SK-N-SH (cell line): Measurements from ENCODE around the gene SETD1B. TPM values are rescaled to one million over a fixed set of nuclear protein-coding genes. Genes with fewer than 3 reads are reported as not detected.

ENCODE experiments used
- CTCF ChIA-PET: fragments of 300-600, 350-600 bp; formaldehyde crosslinking; extraction: SDS; loops from one replicate; lab custom pipeline; 2021; lab: Yijun Ruan, JAX
- POLR2A ChIA-PET: fragments of 350-600 bp; sonication (Branson Sonifier 250); formaldehyde crosslinking; extraction: SDS; loops from one replicate; lab custom pipeline; 2020; ENCODE audit warnings: antibody characterized with exemption, inconsistent platforms; lab: Yijun Ruan, JAX
- DNase-seq: peaks from one replicate; pipeline ENCODE4 v3.0.0; 2012
- H2AFZ ChIP-seq: fragments of 200-600 bp; sonication (generic); 2 replicates; pipeline ENCODE4 v1.8.1; 2016; ENCODE audit warnings: antibody characterized with exemption, mild to moderate bottlenecking, low read depth
- H3F3A ChIP-seq: fragments of 200-600 bp; sonication (generic); replicated peaks from 2 replicates; pipeline ENCODE3; 2016; ENCODE audit warnings: antibody characterized with exemption, mild to moderate bottlenecking; ENCODE audit not compliant: insufficient read depth
- H3K27ac ChIP-seq, 2 experiments: fragments of 200-500 bp in 1 of 2; fragments of 200-600 bp in 1 of 2; sonication (Bioruptor generic) in 1 of 2; sonication (generic), shearing (Covaris generic) in 1 of 2; 2 replicates each; pipeline versions ENCODE4 v1.5.1 to v1.6.1; 2014 to 2016; ENCODE audit warnings: low read depth in 2 of 2, inconsistent platforms in 1 of 2, low read length in 1 of 2, mild to moderate bottlenecking in 1 of 2, mixed read lengths in 1 of 2
- H3K27me3 ChIP-seq: fragments of 200-600 bp; sonication (generic), shearing (Covaris generic); 2 replicates; pipeline ENCODE4 v1.6.1; 2016; ENCODE audit warnings: mixed run types; ENCODE audit not compliant: insufficient read depth
- H3K36me3 ChIP-seq, 2 experiments: fragments of 200-500 bp in 1 of 2; fragments of 200-600 bp in 1 of 2; sonication (Bioruptor generic) in 1 of 2; sonication (generic) in 1 of 2; replicated peaks in 1 of 2; 2 replicates each; pipeline versions ENCODE3 to v1.5.1; 2014 to 2016; ENCODE audit warnings: low read length in 1 of 2, mild to moderate bottlenecking in 1 of 2; ENCODE audit not compliant: insufficient read depth in 2 of 2, control insufficient read depth in 1 of 2
- H3K4me1 ChIP-seq, 2 experiments: fragments of 200-500 bp in 1 of 2; fragments of 200-600 bp in 1 of 2; sonication (Bioruptor generic) in 1 of 2; sonication (generic), shearing (Covaris generic) in 1 of 2; 2 replicates each; pipeline versions ENCODE4 v1.5.1 to v1.6.1; 2014 to 2016; ENCODE audit warnings: low read depth in 1 of 2, low read length in 1 of 2, mixed run types in 1 of 2; ENCODE audit not compliant: insufficient read depth in 2 of 2, control insufficient read depth in 1 of 2
- H3K4me2 ChIP-seq: fragments of 200-600 bp; sonication (generic), shearing (Covaris generic); 2 replicates; pipeline ENCODE4 v1.6.1; 2017; ENCODE audit warnings: mixed run types
- H3K4me3 ChIP-seq, 2 experiments: fragments of 200-500 bp in 1 of 2; fragments of 200-600 bp in 1 of 2; sonication (Bioruptor generic) in 1 of 2; sonication (generic), shearing (Covaris generic) in 1 of 2; 2 replicates each; pipeline versions ENCODE4 v1.5.1 to v1.8.1; 2014 to 2016; ENCODE audit warnings: low read depth in 2 of 2, inconsistent platforms in 1 of 2, low read length in 1 of 2, mild to moderate bottlenecking in 1 of 2, mixed read lengths in 1 of 2, moderate library complexity in 1 of 2
- H3K79me2 ChIP-seq: fragments of 200-600 bp; sonication (generic); 2 replicates; pipeline ENCODE4 v1.8.1; 2017; ENCODE audit warnings: mild to moderate bottlenecking; ENCODE audit not compliant: insufficient read depth
- H3K9ac ChIP-seq: fragments of 200-600 bp; sonication (generic); 2 replicates; pipeline ENCODE4 v1.6.1; 2017; ENCODE audit warnings: mixed run types
- H3K9me2 ChIP-seq: fragments of 200-600 bp; sonication (generic); 2 replicates; pipeline ENCODE4 v1.6.1; 2017; ENCODE audit warnings: mixed run types
- H3K9me3 ChIP-seq: fragments of 200-600 bp; sonication (generic); 2 replicates; pipeline ENCODE4 v1.6.1; 2017; ENCODE audit warnings: mixed run types, mild to moderate bottlenecking, moderate library complexity
- H4K20me1 ChIP-seq: fragments of 200-600 bp; sonication (generic); 2 replicates; pipeline ENCODE4 v1.6.1; 2017; ENCODE audit warnings: mild to moderate bottlenecking, mixed run types; ENCODE audit not compliant: insufficient read depth
- CHD2 ChIP-seq: fragments of 150-350 bp; IDR thresholded peaks from 2 replicates; pipeline ENCODE4 v1.6.1; 2018; ENCODE audit warnings: low read length; ENCODE audit not compliant: partially characterized antibody
- CTCF ChIP-seq: fragments of 200-600 bp; sonication (generic); IDR thresholded peaks from 2 replicates; pipeline ENCODE4 v1.6.1; 2017; ENCODE audit warnings: antibody characterized with exemption, mild to moderate bottlenecking, moderate library complexity
- EP300 ChIP-seq, 2 experiments: IDR thresholded peaks; 2 replicates each; pipeline versions ENCODE4 v1.4.0 to v1.6.1; 2012; ENCODE audit warnings: borderline replicate concordance in 1 of 2, low read depth in 1 of 2, low read length in 1 of 2
- EZH2phosphoT487 ChIP-seq: fragments of 200-600 bp; sonication (generic); IDR thresholded peaks from 2 replicates; pipeline ENCODE4 v1.6.1; 2017; ENCODE audit warnings: low read depth, mixed run types, mild to moderate bottlenecking, antibody characterized with exemption, moderate library complexity, borderline replicate concordance
- FOSL2 ChIP-seq: IDR thresholded peaks from 2 replicates; pipeline ENCODE4 v1.4.0; 2012; ENCODE audit warnings: low read depth, mild to moderate bottlenecking, moderate library complexity, borderline replicate concordance
- FOXM1 ChIP-seq: IDR thresholded peaks from 2 replicates; pipeline ENCODE4 v1.4.0; 2012; ENCODE audit warnings: low read depth, mild to moderate bottlenecking
- GABPA ChIP-seq: IDR thresholded peaks from 2 replicates; pipeline ENCODE4 v1.4.0; 2012; ENCODE audit warnings: low read depth, mild to moderate bottlenecking
- GATA2 ChIP-seq: sonication (generic); formaldehyde crosslinking; IDR thresholded peaks from 2 replicates; pipeline ENCODE4 v1.5.0; 2020; ENCODE audit warnings: mild to moderate bottlenecking, missing genetic modification reagents
- JUND ChIP-seq: IDR thresholded peaks from 2 replicates; pipeline ENCODE4 v1.4.0; 2012
- MEF2A ChIP-seq: IDR thresholded peaks from 2 replicates; pipeline ENCODE4 v1.4.0; 2012; ENCODE audit warnings: low read depth, borderline replicate concordance
- MXI1 ChIP-seq: IDR thresholded peaks from 2 replicates; pipeline ENCODE4 v1.6.1; 2012; ENCODE audit warnings: mild to moderate bottlenecking, low read depth, low read length, improper control_type of control experiment
- NRF1 ChIP-seq: IDR thresholded peaks from 2 replicates; pipeline ENCODE4 v1.6.1; 2012; ENCODE audit warnings: low read depth, mild to moderate bottlenecking, low read length
- POLR2AphosphoS5 ChIP-seq: IDR thresholded peaks from 2 replicates; pipeline ENCODE4 v1.6.1; 2012; ENCODE audit warnings: low read depth, low read length
- RAD21 ChIP-seq: IDR thresholded peaks from 2 replicates; pipeline ENCODE4 v1.6.1; 2012; ENCODE audit warnings: mild to moderate bottlenecking, low read length
- RCOR1 ChIP-seq: fragments of 150-350 bp; IDR thresholded peaks from 2 replicates; pipeline ENCODE4 v1.6.1; 2017; ENCODE audit warnings: antibody characterized with exemption, low read length
- RFX5 ChIP-seq: IDR thresholded peaks from 2 replicates; pipeline ENCODE4 v1.6.1; 2012; ENCODE audit warnings: mild to moderate bottlenecking, improper control_type of control experiment, low read length
- RXRA ChIP-seq: IDR thresholded peaks from 2 replicates; pipeline ENCODE4 v1.4.0; 2012; ENCODE audit warnings: low read depth, mild to moderate bottlenecking, borderline replicate concordance
- SIN3A ChIP-seq: IDR thresholded peaks from 2 replicates; pipeline ENCODE4 v1.6.1; 2012; ENCODE audit warnings: low read depth, mild to moderate bottlenecking, low read length, moderate library complexity, borderline replicate concordance
- TAF1 ChIP-seq: IDR thresholded peaks from 2 replicates; pipeline ENCODE4 v1.6.1; 2012; ENCODE audit warnings: low read depth, mild to moderate bottlenecking, low read length, moderate library complexity, borderline replicate concordance
- TEAD4 ChIP-seq: IDR thresholded peaks from 2 replicates; pipeline ENCODE4 v1.4.0; 2012; ENCODE audit warnings: mild to moderate bottlenecking, borderline replicate concordance; ENCODE audit not compliant: insufficient read depth
- YY1 ChIP-seq: IDR thresholded peaks from 2 replicates; pipeline ENCODE4 v1.4.0; 2012; ENCODE audit warnings: low read depth, mild to moderate bottlenecking
- ZBTB33 ChIP-seq: IDR thresholded peaks from 2 replicates; pipeline ENCODE4 v1.4.0; 2012; ENCODE audit warnings: low read depth, borderline replicate concordance
- WGBS: methylation state at CpG from one replicate; pipeline ENCODE4 v1.1.6; 2017; ENCODE audit warnings: low lambda C conversion rate; 5-methylcytosine and 5-hydroxymethylcytosine counted together
- polyA plus RNA-seq, 3 experiments: library from polyadenylated mRNA; depleted of rRNA; stranded (reverse); fragments of >200 nt; gene quantifications; 2 replicates each; pipeline ENCODE4 v1.2.3, GENCODE V29; 2012
- TF ChIP-seq, protein P1 (sequence below): IDR thresholded peaks from 2 replicates; pipeline ENCODE4 v1.4.0; 2012; ENCODE audit warnings: low read depth
- TF ChIP-seq, protein P2 (sequence below): IDR thresholded peaks from 2 replicates; pipeline ENCODE4 v1.6.1; 2012; ENCODE audit warnings: mild to moderate bottlenecking, low read depth, low read length, moderate library complexity

The SETD1B gene
- polyA plus RNA-seq, 1 of the 3 experiments (the other 2 are of a cell fraction) = 2.0 TPM

DNA sequence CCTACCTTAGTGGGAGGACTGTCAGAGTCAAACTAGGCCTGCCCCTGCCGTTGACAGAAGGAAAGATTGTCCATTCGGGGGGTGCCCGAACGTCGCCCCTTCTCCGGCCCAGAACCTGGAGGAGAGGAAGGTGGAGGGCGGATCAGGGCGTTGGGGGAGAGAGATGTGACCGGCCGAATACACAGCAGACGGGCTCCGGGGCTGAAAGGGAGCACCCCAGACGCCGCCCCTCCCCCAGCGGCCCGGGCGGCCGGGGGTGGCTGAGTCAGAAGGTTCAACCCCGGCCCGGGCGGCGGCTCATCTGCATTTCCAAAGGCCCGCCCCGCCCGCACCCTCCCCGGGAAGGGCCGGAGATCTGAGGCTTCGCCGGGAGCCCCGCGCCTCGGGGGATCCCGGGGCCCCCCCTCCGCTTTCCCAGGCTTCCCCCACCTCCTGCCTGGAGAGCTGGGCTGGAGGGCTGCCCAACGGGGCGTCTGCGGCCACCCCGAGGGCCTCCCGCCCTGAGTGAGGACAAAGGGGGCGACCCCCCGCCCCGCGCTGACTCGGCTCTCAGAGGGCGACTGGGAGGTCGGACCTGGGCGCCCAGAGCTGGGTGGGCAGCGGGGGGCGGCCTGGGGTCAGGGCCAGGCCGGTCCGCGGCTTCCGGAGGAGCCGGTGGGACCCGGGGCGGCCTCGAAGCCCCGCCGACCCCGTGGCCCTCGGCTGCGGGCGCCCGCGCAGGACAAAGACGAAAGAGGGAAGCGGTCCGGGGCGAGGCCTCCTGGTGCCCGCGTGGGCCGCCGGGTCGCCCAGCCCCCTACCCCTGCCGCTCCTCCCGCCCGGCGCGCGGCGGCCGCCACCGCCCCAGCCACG, 3.7 kb upstream of the SETD1B start:
- Histone ChIP-seq H3K4me3 (peak overlapping the region; percentile 68 to 73), H4K20me1 (no peaks in the 10 kb centered on the region; the same call in 1 of the 2 replicates), H3K9me3 (no peaks in the 10 kb centered on the region), H3K79me2 (peaks cover 71% of the 10 kb centered on the region), H3K27ac (peak overlapping the region; percentile 98 to 99), H3F3A (peaks cover 52% of the 10 kb centered on the region), H2AFZ (no peak overlapping the region), H3K27me3 (no peaks in the 10 kb centered on the region), H3K4me1 (peaks cover 34 to 43% of the 10 kb centered on the region in 2 experiments), H3K36me3 (peaks cover 8 to 11% of the 10 kb centered on the region in 2 experiments), H3K9me2 (no peaks in the 10 kb centered on the region), H3K4me2 (peak overlapping the region; percentile 86), H3K9ac (peak overlapping the region; percentile 88)
- 3% methylated on average over 13 of the region's 84 CpGs for WGBS
- ChIA-PET CTCF (interaction anchor here (3.7 to 18.3 kb wide), 3 partner anchors 5 to 88 kb away, joined by 15 to 675 read pairs (median 675); partner anchors contain the start of genes PSMD9, RHOF and SETD1B), POLR2A (interaction anchor here (1.2 to 7.0 kb wide), 4 partner anchors 11 to 88 kb away, joined by 5 to 79 read pairs (median 32); partner anchors contain the start of gene PSMD9)
- peak; percentile 75 for DNase-seq
- TF ChIP-seq, protein P1, sequence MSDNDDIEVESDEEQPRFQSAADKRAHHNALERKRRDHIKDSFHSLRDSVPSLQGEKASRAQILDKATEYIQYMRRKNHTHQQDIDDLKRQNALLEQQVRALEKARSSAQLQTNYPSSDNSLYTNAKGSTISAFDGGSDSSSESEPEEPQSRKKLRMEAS = peak; percentile 54; the same call in 1 of the 2 replicates
- TF ChIP-seq FOXM1 = peak; percentile 28; the same call in 1 of the 2 replicates
- no peak for TF ChIP-seq NRF1
- 0 out of 2 replicates have a peak, but pooled peaks have one; percentile 6 for TF ChIP-seq GABPA
- 0 out of 2 replicates have a peak, but pooled peaks have one; percentile 29 for TF ChIP-seq YY1
- no peak for TF ChIP-seq EZH2phosphoT487
- 0 out of 2 replicates have a peak, but pooled peaks have one; percentile 19 for TF ChIP-seq MXI1
- TF ChIP-seq CHD2 = peak; percentile 63
- TF ChIP-seq RXRA = peak; percentile 74
- peak; percentile 54 for TF ChIP-seq JUND
- no peak; the same call in 1 of the 2 replicates for TF ChIP-seq MEF2A
- TF ChIP-seq CTCF = no peak
- peak; percentile 73; the same call in 1 of the 2 replicates for TF ChIP-seq FOSL2
- TF ChIP-seq, protein P2, sequence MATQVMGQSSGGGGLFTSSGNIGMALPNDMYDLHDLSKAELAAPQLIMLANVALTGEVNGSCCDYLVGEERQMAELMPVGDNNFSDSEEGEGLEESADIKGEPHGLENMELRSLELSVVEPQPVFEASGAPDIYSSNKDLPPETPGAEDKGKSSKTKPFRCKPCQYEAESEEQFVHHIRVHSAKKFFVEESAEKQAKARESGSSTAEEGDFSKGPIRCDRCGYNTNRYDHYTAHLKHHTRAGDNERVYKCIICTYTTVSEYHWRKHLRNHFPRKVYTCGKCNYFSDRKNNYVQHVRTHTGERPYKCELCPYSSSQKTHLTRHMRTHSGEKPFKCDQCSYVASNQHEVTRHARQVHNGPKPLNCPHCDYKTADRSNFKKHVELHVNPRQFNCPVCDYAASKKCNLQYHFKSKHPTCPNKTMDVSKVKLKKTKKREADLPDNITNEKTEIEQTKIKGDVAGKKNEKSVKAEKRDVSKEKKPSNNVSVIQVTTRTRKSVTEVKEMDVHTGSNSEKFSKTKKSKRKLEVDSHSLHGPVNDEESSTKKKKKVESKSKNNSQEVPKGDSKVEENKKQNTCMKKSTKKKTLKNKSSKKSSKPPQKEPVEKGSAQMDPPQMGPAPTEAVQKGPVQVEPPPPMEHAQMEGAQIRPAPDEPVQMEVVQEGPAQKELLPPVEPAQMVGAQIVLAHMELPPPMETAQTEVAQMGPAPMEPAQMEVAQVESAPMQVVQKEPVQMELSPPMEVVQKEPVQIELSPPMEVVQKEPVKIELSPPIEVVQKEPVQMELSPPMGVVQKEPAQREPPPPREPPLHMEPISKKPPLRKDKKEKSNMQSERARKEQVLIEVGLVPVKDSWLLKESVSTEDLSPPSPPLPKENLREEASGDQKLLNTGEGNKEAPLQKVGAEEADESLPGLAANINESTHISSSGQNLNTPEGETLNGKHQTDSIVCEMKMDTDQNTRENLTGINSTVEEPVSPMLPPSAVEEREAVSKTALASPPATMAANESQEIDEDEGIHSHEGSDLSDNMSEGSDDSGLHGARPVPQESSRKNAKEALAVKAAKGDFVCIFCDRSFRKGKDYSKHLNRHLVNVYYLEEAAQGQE = peak; percentile 40; the same call in 1 of the 2 replicates
- TF ChIP-seq TAF1 = peak; percentile 76
- peak in 1 of 2 experiments; percentile 55; a peak in 1 of 4 replicates for TF ChIP-seq EP300 (IDR thresholded peaks at IDR 0.05; ENCODE audit: borderline replicate concordance in 1 of 2, low read depth in 1 of 2, low read length in 1 of 2)
- 0 out of 2 replicates have a peak, but pooled peaks have one; percentile 24 for TF ChIP-seq ZBTB33
- no peak for TF ChIP-seq RCOR1
- peak; percentile 53; the same call in 1 of the 2 replicates for TF ChIP-seq POLR2AphosphoS5
- TF ChIP-seq RAD21 = no peak
- TF ChIP-seq GATA2 (CRISPR knock-in tag) = no peak
- TF ChIP-seq RFX5 = no peak
- TF ChIP-seq SIN3A = peak; percentile 79; the same call in 1 of the 2 replicates
- peak; percentile 88 for TF ChIP-seq TEAD4
